Measurements from ENCODE around the gene PLEKHN1. TPM values are rescaled to one million over a fixed set of nuclear protein-coding genes. Genes with fewer than 3 reads are reported as not detected.

PLEKHN1 gene
- total and polyA plus RNA-seq, 8 donors = 0.16 to 2.8 (median 0.47) TPM

DNA sequence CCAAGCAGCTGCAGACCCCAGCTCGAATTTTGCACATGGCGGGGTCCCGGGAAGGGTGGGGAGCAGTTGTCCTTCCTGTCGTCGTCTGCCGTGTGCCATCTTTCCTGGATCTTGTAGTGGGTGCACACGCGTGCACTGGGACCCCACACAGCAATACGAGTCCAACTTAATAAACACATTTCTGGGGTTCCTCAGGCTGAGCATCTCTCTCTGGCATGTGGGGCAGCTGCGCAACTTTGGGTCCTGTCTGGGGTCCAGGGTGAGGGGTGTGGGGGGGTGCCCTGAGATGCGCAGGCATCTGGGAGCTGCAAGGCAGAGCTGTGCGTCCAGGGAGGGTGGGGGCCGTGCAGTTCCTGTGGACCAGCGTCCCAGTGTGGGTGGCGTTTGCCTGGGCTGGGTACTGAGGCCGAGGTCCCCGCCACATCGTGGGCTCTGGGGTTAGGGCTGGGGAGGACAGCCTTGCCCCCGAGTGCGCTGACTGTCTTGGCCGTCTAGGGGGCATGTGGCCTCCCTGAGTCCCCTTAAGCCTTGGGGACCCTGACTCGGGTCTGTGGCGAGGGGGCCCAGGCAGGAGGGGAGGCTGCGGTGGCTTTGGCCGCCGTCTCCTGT lies 652 bp upstream of the PLEKHN1 start:
- peaks cover 0 to 9% (median 3%) of the 10 kb centered on the region in 3 donors for H3K4me1 ChIP-seq
- DNase-seq = peak in 2 of 6 donors; percentile 25 to 71
- no peaks in the 10 kb centered on the region for H3K9me3 ChIP-seq
- peak overlapping the region in 1 of 4 donors; percentile 76 for H3K4me3 ChIP-seq
- peak overlapping the region in 2 of 4 donors; percentile 83 to 89 for H3K27ac ChIP-seq
- no peak for FAIRE-seq
- ATAC-seq = no peak
- H3K36me3 ChIP-seq = no peaks in the 10 kb centered on the region
- 87 to 92% methylated on average over 22 to 26 of the region's 26 CpGs for WGBS, 2 donors
- peaks cover 0 to 4% (median 1%) of the 10 kb centered on the region in 4 donors for H3K27me3 ChIP-seq
- intact Hi-C loops (cut with DNase I) = no loop called here
- TF ChIP-seq, protein P1, sequence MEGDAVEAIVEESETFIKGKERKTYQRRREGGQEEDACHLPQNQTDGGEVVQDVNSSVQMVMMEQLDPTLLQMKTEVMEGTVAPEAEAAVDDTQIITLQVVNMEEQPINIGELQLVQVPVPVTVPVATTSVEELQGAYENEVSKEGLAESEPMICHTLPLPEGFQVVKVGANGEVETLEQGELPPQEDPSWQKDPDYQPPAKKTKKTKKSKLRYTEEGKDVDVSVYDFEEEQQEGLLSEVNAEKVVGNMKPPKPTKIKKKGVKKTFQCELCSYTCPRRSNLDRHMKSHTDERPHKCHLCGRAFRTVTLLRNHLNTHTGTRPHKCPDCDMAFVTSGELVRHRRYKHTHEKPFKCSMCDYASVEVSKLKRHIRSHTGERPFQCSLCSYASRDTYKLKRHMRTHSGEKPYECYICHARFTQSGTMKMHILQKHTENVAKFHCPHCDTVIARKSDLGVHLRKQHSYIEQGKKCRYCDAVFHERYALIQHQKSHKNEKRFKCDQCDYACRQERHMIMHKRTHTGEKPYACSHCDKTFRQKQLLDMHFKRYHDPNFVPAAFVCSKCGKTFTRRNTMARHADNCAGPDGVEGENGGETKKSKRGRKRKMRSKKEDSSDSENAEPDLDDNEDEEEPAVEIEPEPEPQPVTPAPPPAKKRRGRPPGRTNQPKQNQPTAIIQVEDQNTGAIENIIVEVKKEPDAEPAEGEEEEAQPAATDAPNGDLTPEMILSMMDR (IDR thresholded peaks at IDR 0.05) = no peak

DNA sequence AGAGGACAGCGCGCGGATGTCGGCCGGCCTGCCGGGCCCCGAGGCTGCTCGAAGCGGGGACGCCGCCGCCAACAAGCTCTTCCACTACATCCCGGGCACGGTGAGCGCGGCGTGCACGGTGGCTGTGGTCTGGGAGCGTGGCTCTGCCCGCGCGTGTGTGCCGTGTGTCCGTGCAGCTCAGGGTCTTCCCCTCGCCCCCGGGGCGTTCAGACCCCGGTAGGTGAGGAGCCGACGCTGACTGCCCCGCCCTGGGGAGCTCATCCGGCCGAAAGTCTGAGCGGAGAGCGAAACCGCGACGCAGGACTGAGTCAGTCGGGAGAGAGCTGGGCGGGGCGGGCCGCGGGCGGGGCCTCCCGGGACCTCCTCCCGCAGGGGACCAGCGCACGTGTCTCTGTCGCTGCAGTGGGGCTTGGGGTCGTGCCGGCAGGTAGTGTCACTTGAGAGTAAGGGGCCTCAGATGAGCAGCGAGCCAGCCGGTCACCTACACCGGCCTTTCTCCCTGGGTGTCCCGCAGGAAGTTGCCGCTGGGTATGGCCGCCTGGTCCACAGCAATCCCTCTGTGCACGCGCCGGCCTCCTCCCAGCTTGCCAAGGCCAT lies 520 bp downstream of the PLEKHN1 start:
- WGBS, 2 donors = 0 to 1% methylated on average over 46 to 60 of the region's 60 CpGs
- Histone ChIP-seq H3K4me1 (peaks cover 0 to 9% (median 0%) of the 10 kb centered on the region in 3 donors), H3K36me3 (no peaks in the 10 kb centered on the region), H3K9me3 (no peaks in the 10 kb centered on the region), H3K27ac (peak overlapping the region; percentile 31 to 89 (median 68)), H3K27me3 (peaks cover 0 to 14% (median 3%) of the 10 kb centered on the region in 4 donors), H3K4me3 (peak overlapping the region; percentile 34 to 76 (median 66))
- DNase-seq (peak; percentile 52 to 89 (median 74)), ATAC-seq (peak; percentile 80 to 89 (median 86)), FAIRE-seq (no peak)
- intact Hi-C loops (cut with DNase I) = no loop called here
- TF ChIP-seq, protein P1 (IDR thresholded peaks at IDR 0.05) = no peak

DNA sequence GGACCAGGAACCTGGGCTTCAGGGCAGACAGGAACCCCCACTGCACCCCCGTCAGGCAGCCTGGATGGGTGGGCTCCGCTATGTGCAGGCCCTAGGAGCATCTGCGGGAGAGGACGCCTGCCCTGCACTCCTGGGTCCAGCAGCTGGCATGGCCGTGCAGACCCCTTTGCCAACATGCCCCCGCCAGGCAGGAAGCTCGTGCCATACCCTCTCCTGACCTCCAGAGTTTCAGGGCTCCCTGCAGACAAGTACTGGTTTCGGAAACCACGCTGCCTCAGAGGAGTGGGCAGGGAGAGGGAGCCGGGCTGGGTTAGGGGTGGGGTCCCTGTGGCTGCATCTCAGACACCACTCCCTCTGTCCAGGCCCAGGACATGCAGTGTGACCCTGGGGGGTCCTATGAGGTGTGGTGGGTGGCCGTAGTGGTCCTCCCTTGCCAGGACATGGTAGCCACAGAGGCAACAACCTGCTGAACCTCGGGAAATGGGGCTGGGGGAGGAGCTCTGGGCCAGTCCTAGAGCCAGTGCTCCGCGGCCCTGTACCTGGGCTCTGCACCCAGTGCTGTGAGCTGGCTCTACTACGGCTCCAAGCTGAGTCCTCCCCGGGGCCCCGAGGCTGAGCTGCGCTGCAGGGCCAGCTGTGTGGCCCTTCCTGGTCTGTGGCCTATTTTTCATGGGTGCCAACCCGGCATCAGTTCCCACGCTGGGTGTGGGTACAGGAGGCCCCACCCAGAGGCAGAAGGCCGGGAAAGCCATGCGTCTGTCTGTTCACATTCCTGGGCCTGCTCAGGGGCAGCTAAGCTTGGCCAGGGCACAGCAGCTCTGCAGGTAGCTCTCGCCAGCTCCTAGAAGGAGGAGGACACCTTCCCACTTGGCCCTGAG lies 1.4 kb downstream of the PLEKHN1 start:
- no peak overlapping the region for H3K27ac ChIP-seq
- FAIRE-seq (no peak), DNase-seq (peak in 2 of 6 donors; percentile 45 to 72), ATAC-seq (peak in 1 of 4 donors; percentile 4)
- H3K36me3 ChIP-seq = no peaks in the 10 kb centered on the region
- WGBS, 2 donors = 57 to 65% methylated on average over 23 of the region's 23 CpGs
- H3K4me1 ChIP-seq = peaks cover 0 to 9% (median 0%) of the 10 kb centered on the region in 3 donors
- H3K4me3 ChIP-seq = peak overlapping the region in 1 of 4 donors; percentile 76
- TF ChIP-seq, protein P1 (IDR thresholded peaks at IDR 0.05) = no peak
- H3K27me3 ChIP-seq = peaks cover 0 to 17% (median 3%) of the 10 kb centered on the region in 4 donors
- H3K9me3 ChIP-seq = no peaks in the 10 kb centered on the region
- intact Hi-C loops (cut with DNase I) = no loop called here

DNA sequence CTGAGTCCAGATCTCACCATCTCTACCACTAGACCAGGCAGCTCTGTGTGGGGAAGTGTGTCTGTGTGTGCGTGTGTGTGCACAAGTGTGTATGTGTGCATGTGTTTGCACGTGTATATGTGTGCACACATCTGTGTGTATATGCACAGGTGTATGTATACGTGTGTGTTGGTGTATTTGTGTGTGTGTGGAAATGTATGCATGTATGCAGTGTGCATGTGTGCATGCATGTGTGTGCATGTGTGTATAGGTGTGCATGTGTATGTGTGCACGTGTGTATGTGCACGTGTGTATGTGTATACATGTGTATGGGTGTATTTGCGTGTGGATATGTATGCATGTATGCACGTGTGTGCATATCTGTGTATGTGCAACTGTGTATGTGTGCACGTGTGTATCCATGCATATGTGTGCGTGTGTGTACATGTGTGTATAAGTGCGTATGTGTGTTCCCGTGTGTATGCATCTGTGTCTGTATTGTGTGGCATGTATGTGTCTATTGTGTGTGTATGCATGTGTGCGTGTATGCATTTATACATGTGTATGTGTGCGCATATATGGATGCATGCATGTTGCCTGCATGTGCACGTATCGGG lies 3.1 kb downstream of the PLEKHN1 start:
- no peak overlapping the region for H3K27ac ChIP-seq
- H3K4me3 ChIP-seq = no peak overlapping the region
- no peaks in the 10 kb centered on the region for H3K36me3 ChIP-seq
- ATAC-seq (no peak), DNase-seq (no peak), FAIRE-seq (no peak)
- peaks cover 0 to 9% (median 0%) of the 10 kb centered on the region in 3 donors for H3K4me1 ChIP-seq
- TF ChIP-seq, protein P1 (IDR thresholded peaks at IDR 0.05) = no peak
- H3K27me3 ChIP-seq = peaks cover 0 to 17% (median 3%) of the 10 kb centered on the region in 4 donors
- H3K9me3 ChIP-seq = no peaks in the 10 kb centered on the region
- intact Hi-C loops (cut with DNase I) = no loop called here
- 64 to 74% methylated on average over 15 of the region's 15 CpGs for WGBS, 2 donors
